HG02623 (cell line): Measurements from ENCODE around the gene HIVEP1.

Source experiments
- ATAC-seq: cut with Tn5 transposase; IDR thresholded peaks from one replicate; pipeline ENCODE4 v1.9.1; 2021; ENCODE audit warnings: moderate library complexity; ENCODE audit not compliant: unreplicated experiment

HIVEP1 gene

GRCh38 chr6:12181481-12181880 lies 169.4 kb downstream of the HIVEP1 start:
- no peak for ATAC-seq

- ATAC-seq: no peak
Measured at GRCh38 chr6:12182676-12183075, 170.6 kb downstream of the HIVEP1 start.

DNA sequence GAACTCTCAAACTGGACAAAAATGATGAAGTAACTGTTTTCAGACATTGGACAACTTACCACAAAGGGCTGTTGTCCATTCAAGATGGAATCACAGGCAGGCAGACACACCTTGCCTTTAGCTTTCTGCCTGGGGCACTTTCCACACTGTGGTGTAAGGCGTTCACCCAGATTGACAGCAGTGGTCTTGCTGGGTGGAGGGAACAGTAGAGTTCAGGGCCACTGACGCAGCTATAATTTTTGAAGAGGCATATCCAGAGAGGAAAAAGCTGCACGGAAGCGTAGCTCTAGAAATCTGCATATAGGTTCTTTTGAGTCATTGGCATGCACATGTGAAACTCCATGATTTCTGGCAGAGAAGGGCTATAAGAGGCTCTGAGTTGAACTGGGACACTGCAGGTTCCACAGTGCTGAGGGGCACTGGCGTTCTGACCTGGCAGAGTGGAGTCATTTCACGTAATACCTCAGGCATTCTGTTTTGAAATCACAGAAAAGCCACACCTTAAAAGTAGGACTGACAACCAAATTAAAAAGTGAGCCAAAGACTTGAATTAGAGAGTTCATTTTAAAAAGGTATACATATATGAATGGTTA lies 173.1 kb downstream of the HIVEP1 start:
- ATAC-seq: no peak

DNA sequence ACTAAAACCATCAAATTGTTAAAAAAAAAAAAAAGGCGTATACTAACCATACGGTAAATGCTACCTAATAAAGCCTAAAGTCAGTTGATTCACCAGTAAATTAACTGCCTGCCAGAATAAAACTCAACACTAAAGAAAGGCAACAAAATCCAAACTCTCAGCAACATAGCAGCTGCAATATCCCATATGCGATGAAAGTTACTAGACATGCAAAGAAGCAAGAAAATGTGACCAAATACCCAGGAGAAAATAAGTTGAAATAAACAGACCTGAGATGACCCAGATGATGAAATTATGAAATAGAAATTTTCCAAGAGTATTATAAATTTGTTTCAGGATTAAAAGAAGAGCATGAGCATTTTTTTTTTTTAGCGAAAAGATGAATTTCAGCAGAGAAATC lies 174.4 kb downstream of the HIVEP1 start:
- ATAC-seq: no peak

DNA sequence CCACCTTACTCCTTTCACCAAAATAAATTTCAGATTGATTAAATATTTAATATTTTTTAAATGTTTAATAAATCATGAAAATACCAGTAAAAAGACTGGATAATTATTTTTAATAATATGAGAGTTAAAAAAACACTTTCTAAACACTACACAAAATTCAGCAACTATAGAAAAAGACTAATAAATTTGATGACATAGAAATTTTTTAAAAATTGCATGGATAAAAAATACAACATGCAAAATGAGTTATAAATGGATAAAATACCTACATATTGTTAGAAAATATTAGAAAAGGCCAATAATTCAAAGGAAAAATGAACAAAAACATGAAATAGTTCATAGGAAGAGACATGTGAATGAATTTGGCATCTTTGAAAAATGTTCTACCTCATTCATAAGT lies 177.0 kb downstream of the HIVEP1 start:
- ATAC-seq: no peak

- ATAC-seq: no peak
Measured at GRCh38 chr6:12189661-12190060, 177.5 kb downstream of the HIVEP1 start.

DNA sequence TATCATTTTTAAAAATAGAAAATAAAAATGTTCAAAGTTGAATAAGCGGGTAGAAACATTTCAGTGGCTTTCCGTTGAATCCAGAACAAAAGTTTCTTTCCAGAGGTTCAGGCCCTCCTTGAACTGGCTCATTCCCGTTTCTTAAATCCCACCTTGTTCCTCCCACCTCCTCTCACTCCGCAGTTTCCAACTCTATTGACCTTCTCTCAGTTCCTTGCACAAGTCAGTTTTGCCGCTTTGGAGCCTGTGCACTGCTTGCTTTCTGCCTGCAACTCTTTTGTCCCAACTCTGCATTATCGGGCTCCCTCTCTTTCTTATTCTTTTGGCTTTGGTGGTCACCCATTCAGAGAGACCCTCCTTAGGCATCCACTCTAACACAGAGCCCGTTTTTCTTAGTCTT lies 178.1 kb downstream of the HIVEP1 start:
- no peak for ATAC-seq

- ATAC-seq: no peak
Measured at GRCh38 chr6:12196326-12196936, 184.3 kb downstream of the HIVEP1 start.

GRCh38 chr6:12198851-12199250 lies 186.7 kb downstream of the HIVEP1 start:
- no peak for ATAC-seq

- ATAC-seq: no peak
Measured at GRCh38 chr6:12200015-12200564, 188.0 kb downstream of the HIVEP1 start.

DNA sequence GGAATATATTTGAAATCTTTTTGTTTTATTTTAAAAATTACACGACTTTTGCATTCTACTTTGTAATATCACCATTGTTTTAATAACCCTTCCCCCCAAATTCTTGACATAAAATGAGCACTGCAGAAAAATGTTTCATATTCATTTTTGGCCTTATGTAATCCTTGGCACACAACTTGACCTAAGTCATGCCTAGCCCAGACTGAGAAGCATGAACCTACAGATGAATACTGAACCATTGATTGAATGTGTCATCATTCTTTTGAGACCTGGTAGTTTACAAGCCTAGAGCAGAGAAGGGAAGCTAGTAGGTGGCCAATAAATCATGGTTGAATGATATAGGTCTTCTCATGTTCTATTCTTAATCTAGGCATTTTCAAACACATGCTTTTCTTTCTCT lies 188.6 kb downstream of the HIVEP1 start:
- ATAC-seq: no peak

GRCh38 chr6:12203001-12203400 lies 190.9 kb downstream of the HIVEP1 start:
- no peak for ATAC-seq

DNA sequence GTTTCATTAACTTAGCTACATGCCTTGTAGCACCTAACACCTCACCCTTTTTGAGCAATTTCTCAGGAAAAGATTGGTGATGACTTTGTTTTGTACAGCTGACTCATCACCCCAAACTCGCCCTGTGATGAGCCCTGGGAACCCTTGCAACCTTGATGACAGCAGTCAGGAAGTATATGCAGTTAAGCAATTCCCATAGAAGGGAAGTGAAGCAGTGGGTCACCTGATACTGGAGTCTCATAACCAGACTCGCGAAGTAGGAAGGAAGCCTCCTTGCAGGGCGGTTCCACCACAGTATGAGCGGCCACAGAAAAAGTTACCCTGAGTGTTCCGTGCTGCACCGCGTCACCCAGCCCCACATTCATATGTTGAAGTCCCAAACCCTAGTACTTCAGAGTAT lies 196.1 kb downstream of the HIVEP1 start:
- ATAC-seq: no peak

DNA sequence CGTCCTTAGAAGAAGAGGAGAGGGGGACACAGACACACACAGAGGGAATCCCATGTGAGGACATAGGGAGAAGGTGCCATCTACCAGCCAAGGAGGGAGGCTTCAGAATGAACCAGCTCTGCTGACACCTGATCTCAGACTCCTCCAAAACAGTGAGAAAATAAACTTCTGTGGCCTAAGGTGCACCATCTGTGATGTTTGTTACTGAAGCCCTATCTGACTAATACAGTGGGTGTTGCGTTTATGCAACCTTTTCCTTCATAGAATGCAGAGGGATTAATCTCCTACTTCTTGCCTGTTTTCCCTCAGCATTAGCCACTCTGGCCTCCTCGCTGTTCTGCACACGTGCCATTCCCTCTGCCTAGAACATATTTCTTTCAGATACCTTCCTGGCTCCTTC lies 196.6 kb downstream of the HIVEP1 start:
- ATAC-seq: no peak
